Kidney (tissue), 14 donors: Measurements from ENCODE around the gene RADIL. TPM values are rescaled to one million over a fixed set of nuclear protein-coding genes. Genes with fewer than 3 reads are reported as not detected.

Experiments
- DNase-seq, 5 donors: peaks; one replicate each; pipeline ENCODE4 v3.0.0-alpha.2; 2013 to 2020
- FAIRE-seq: peaks from 2 replicates; lab custom pipeline; 2012; peaks lifted over from hg19 to GRCh38; lab: Jason Lieb, UNC
- H3K27ac ChIP-seq, 2 donors: one replicate each; pipeline ENCODE4 v1.7.0; 2013; ENCODE audit warnings: low read depth in 2 of 2, low read length in 2 of 2, inconsistent platforms in 1 of 2
- H3K27me3 ChIP-seq: one replicate; pipeline ENCODE4 v1.7.1; 2013; ENCODE audit warnings: low read length, inconsistent platforms; ENCODE audit not compliant: control insufficient read depth, insufficient read depth
- H3K36me3 ChIP-seq, 3 donors: one replicate each; pipeline versions ENCODE4 v1.7.0 to v1.7.1; 2013; ENCODE audit warnings: low read length in 3 of 3, control low read depth in 1 of 3, inconsistent platforms in 1 of 3; ENCODE audit not compliant: insufficient read depth in 3 of 3, control insufficient read depth in 2 of 3
- H3K4me1 ChIP-seq, 3 donors: one replicate each; pipeline versions ENCODE4 v1.7.0 to v1.7.1; 2013; ENCODE audit warnings: low read length in 3 of 3, inconsistent platforms in 1 of 3, low read depth in 1 of 3; ENCODE audit not compliant: control insufficient read depth in 2 of 3, insufficient read depth in 2 of 3
- H3K4me3 ChIP-seq, 3 donors: one replicate each; pipeline versions ENCODE4 v1.7.0 to v1.8.1; 2013; ENCODE audit warnings: low read length in 3 of 3, control low read depth in 1 of 3, inconsistent platforms in 1 of 3
- H3K9ac ChIP-seq, 3 donors: one replicate each; pipeline versions ENCODE4 v1.7.0 to v1.7.1; 2013; ENCODE audit warnings: low read length in 3 of 3, control low read depth in 1 of 3, inconsistent platforms in 1 of 3
- H3K9me3 ChIP-seq, 3 donors: one replicate each; pipeline versions ENCODE4 v1.7.0 to v1.7.1; 2013; ENCODE audit warnings: low read length in 3 of 3, control low read depth in 1 of 3, inconsistent platforms in 1 of 3; ENCODE audit not compliant: control insufficient read depth in 2 of 3, insufficient read depth in 1 of 3
- intact Hi-C: fragments of 100-400 bp; cut with DNase I; formaldehyde crosslinking; loops from one replicate; pipeline ENCODE4 v1.11.1; 2022
- polyA plus RNA-seq: library from polyadenylated mRNA; stranded (reverse); fragments of 350-450 nt; fragmentation: Illumina TruSeq; extraction: RNeasy Lipid Tissue Mini Kit (QIAGEN cat#74804); gene quantifications from one replicate; pipeline ENCODE4 v1.2.3, GENCODE V29; 2014; ENCODE audit warnings: low read depth, low replicate concordance; ENCODE audit not compliant: insufficient read depth
- total RNA-seq: library from RNA; stranded (reverse); fragmentation: NEBNext Ultra II Directional; extraction: Animal tissue kit (Norgen Biotek cat#: 25700); gene quantifications from one replicate; pipeline ENCODE4 v1.2.1, GENCODE V29; 2021
- TF ChIP-seq, protein P1 (sequence below): IDR thresholded peaks from 3 replicates; pipeline ENCODE4 v1.5.1; 2012; ENCODE audit warnings: mild to moderate bottlenecking, moderate library complexity, borderline replicate concordance; ENCODE audit not compliant: insufficient read depth; ENCODE audit errors: extremely low read depth
- donor health status: control.
- donor health status: control.
- donor health status: control.
- donor health status: control.
- donor health status: control.
- donor health status: DM: yes; HTN: yes; CAD: no.
- donor health status: Normal renal cell carcinoma (clear cell type).

RADIL gene
- total and polyA plus RNA-seq, 2 donors from 2014 or later = 1.0 to 1.7 TPM

DNA sequence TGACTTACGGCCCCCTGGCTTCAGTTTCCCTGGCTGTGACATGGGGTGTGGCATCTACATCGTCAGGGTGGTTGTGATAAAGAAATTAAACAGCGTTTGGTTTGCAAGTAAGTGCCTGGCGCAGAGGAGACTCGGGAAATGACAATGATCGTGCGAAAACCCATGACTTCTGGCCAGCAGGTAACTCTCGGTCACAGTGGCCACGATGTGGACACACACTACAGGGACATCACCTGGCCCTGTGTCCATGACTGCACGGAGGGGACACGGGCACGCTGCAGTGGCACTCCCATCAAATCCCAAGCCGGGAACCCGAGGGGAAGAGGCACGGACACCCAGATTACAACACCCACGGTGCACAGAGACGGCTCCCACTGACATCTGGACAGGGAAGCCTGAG, 50.3 kb downstream of the RADIL start:
- H3K27me3 ChIP-seq = no peaks in the 10 kb centered on the region
- no peak overlapping the region for H3K9ac ChIP-seq
- no peak overlapping the region for H3K27ac ChIP-seq
- no peaks in the 10 kb centered on the region for H3K36me3 ChIP-seq
- FAIRE-seq (no peak), DNase-seq (no peak)
- TF ChIP-seq, protein P1, sequence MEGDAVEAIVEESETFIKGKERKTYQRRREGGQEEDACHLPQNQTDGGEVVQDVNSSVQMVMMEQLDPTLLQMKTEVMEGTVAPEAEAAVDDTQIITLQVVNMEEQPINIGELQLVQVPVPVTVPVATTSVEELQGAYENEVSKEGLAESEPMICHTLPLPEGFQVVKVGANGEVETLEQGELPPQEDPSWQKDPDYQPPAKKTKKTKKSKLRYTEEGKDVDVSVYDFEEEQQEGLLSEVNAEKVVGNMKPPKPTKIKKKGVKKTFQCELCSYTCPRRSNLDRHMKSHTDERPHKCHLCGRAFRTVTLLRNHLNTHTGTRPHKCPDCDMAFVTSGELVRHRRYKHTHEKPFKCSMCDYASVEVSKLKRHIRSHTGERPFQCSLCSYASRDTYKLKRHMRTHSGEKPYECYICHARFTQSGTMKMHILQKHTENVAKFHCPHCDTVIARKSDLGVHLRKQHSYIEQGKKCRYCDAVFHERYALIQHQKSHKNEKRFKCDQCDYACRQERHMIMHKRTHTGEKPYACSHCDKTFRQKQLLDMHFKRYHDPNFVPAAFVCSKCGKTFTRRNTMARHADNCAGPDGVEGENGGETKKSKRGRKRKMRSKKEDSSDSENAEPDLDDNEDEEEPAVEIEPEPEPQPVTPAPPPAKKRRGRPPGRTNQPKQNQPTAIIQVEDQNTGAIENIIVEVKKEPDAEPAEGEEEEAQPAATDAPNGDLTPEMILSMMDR = no peak
- intact Hi-C loops = no loop called here
- no peak overlapping the region for H3K4me3 ChIP-seq
- no peaks in the 10 kb centered on the region for H3K4me1 ChIP-seq
- H3K9me3 ChIP-seq = no peaks in the 10 kb centered on the region

DNA sequence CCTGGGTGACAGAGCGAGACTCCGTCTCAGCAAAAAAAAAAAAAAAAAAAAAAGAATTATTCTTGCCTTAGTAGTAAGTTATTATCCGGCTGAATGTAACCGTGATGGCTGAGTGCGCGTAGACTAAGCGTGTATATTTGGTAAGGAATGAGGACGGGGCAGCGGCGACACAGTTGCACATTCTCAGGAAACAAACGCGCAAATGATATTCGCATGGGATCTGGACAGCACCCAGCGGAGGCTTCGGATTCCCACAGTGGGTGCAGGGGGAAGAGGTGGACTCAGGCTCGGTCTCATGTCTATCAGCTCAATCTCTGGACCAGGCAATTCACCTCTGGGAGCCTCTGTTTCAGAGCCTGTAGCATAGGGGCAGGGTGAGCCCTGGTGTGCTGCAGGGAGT, 50.8 kb downstream of the RADIL start:
- no peak overlapping the region for H3K9ac ChIP-seq
- no peaks in the 10 kb centered on the region for H3K4me1 ChIP-seq
- H3K27ac ChIP-seq = no peak overlapping the region
- no peak for FAIRE-seq
- no peaks in the 10 kb centered on the region for H3K36me3 ChIP-seq
- DNase-seq = no peak
- H3K9me3 ChIP-seq = no peaks in the 10 kb centered on the region
- H3K4me3 ChIP-seq = no peak overlapping the region
- TF ChIP-seq, protein P1 = no peak
- H3K27me3 ChIP-seq = no peaks in the 10 kb centered on the region
- intact Hi-C loops = no loop called here

DNA sequence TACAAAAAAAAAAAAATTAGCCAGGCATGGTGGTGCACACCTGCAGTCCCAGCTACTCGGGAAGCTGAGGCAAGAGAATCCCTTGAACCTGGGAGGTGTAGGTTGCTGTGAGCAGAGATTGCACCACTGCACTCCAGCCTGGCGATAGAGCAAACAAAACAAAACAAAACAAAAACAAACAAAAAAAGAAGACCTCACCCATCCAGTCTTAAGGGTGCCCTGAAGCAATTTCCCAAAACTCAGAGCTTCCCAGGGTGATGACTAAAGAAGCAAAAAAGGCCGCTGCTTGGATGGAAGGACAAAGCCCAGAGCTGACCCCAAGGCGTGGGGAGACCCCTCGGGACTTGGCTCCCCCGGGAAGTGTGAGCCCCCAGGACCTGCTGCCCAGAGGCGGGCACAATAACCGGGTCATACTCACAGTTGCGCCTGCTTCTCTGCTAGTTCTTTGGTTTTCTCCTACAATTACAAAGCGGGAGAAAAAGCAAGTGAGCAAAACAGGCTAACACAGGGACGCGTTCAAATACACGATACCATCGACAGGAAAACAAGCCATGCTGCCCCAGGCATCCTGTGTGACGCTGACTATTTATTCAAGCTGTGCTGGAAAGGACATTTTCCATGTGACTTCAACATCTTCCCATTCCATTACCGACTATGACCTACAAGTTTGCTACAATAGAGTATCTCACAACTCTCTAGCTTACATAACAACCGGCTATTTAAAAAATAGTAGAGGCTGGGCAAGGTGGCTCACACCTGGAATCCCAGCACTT, 51.6 kb downstream of the RADIL start:
- H3K27ac ChIP-seq = no peak overlapping the region
- no peaks in the 10 kb centered on the region for H3K36me3 ChIP-seq
- intact Hi-C loops = no loop called here
- FAIRE-seq (no peak), DNase-seq (no peak)
- no peaks in the 10 kb centered on the region for H3K4me1 ChIP-seq
- no peaks in the 10 kb centered on the region for H3K27me3 ChIP-seq
- TF ChIP-seq, protein P1 = no peak
- no peaks in the 10 kb centered on the region for H3K9me3 ChIP-seq
- no peak overlapping the region for H3K9ac ChIP-seq
- H3K4me3 ChIP-seq = no peak overlapping the region

DNA sequence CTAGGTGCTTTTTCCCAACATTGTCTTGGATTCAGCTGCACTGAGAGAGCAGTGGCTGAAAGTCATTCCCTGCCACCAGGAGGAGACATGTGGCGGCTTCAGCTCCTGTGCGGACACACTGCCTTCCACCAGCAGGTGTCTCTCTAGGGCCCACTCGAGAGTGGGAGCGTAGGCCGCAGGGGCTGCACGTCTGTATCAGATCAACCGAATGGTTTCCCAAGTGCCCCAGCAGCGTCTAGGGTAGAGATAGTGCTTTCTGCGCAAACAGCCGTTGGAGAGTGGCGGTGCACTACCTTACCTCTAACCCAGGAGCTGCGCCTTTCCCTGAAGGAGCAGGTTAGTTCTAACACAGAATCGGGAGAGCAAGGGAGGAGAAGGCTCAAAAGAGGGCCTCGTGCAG, 53.3 kb downstream of the RADIL start:
- Histone ChIP-seq H3K9me3 (no peaks in the 10 kb centered on the region), H3K4me1 (no peaks in the 10 kb centered on the region), H3K27ac (no peak overlapping the region), H3K36me3 (no peaks in the 10 kb centered on the region), H3K9ac (peak overlapping the region in 1 of 3 donors; percentile 34), H3K4me3 (no peak overlapping the region), H3K27me3 (no peaks in the 10 kb centered on the region)
- TF ChIP-seq, protein P1 = peak; percentile 82
- FAIRE-seq = no peak
- intact Hi-C loops = no loop called here
- peak in 4 of 5 donors; percentile 87 to 93 (median 89) for DNase-seq
